ENCODE results near the gene SWI5.
"Not testable (repeated sequence)": the region's sequence is repeated elsewhere in the genome, so short reads cannot be mapped to it uniquely, and the experiment has no call there.

The SWI5 gene

DNA sequence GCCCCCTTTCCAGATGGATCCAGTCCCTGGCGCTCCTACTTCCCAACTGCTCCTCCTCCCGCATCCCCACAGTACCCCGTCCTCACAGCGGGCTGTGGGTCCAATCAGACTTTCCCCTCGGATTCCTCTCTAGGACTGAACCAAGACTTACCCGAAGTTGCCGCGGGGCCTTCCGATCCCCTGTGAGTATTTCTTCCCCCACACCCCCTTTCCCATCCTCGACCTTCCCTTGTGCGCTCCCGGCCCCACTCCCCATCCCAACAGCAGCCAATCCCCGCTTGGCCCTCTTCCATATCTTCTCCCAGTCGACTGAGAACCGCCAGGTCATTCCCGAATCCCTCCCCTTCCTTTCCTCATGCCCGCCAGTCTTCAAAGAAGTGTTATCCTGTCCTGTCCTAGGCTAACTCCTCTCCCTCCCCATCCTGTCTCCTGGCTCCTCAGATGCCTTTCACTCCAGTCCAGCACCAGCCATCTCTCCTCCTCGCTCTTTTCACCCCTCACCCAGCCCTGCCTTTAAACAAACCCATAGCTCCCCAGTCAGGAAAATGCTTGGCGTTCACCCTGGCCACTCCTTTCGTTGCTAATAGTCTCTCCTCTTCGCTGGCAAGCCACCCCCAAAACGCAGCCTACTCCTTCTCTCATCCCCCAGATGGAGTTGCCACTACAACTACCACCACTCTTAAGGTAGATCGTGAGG lies 646 bp downstream of the SWI5 start:
- peak overlapping the region; percentile 86 for H3K9ac ChIP-seq
- no peak for TF ChIP-seq Cebpa-rat (IDR thresholded peaks at IDR 0.05)
- peaks cover 52% of the 10 kb centered on the region for H3K4me1 ChIP-seq
- peaks cover 20% of the 10 kb centered on the region for H3K36me3 ChIP-seq
- peak overlapping the region; percentile 100 for H3K4me2 ChIP-seq
- peak overlapping the region; percentile 79 for H3K27ac ChIP-seq
- peak overlapping the region; percentile 87 for H3K4me3 ChIP-seq
- H4K20me1 ChIP-seq, result peaks cover 14% of the 10 kb centered on the region; the same call in 1 of the 2 replicates
- no peaks in the 10 kb centered on the region for H3K9me3 ChIP-seq
- H3K27me3 ChIP-seq, result no peaks in the 10 kb centered on the region

- H3K4me3 ChIP-seq, result 0 out of 2 replicates have a peak overlapping the region, but pooled peaks have one; percentile 5
- not testable (repeated sequence) for H3K36me3 ChIP-seq, H3K27me3 ChIP-seq, H3K9me3 ChIP-seq, H4K20me1 ChIP-seq
- H3K4me1 ChIP-seq, result peaks cover 52% of the 10 kb centered on the region
- peak overlapping the region; percentile 100 for H3K4me2 ChIP-seq
- H3K9ac ChIP-seq, result peak overlapping the region; percentile 57; the same call in 1 of the 2 replicates
- peak overlapping the region; percentile 69 for H3K27ac ChIP-seq
Observed at GRCh38 chr9:128279088-128280073, 3.3 kb downstream of the SWI5 start.

DNA sequence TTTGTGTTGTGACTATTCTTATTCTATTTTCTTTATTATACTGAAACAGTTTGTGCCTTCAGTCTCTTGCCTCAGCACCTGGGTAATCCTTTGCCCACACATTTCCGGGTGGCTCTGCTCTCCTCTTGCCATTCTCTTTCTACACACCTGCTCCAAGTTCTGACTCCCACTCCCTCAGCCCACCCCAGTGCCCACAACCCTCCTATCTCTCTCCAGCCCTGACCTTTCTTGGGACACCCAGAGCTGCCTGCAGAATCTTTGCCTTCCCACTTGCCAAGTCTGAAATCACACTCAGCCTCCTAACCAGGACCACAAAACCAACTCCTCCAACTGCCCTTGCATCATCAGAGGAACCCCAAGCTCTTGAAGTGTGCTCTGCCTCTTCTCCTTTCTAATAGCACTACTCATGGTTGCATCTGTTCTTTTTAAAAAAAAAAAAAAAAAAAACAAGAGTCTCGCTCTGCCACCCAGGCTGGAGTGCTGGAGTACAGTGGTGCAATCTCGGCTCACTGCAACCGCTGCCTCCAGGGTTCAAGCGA lies 4.1 kb downstream of the SWI5 start:
- H3K9me3 ChIP-seq, result no peaks in the 10 kb centered on the region
- peaks cover 52% of the 10 kb centered on the region for H3K4me1 ChIP-seq
- H3K27ac ChIP-seq, result no peak overlapping the region
- TF ChIP-seq Cebpa-rat (IDR thresholded peaks at IDR 0.05), result no peak
- H3K4me2 ChIP-seq, result peak overlapping the region; percentile 100
- H3K36me3 ChIP-seq, result no peaks in the 10 kb centered on the region
- H4K20me1 ChIP-seq, result peaks cover 2% of the 10 kb centered on the region; the same call in 1 of the 2 replicates
- no peaks in the 10 kb centered on the region for H3K27me3 ChIP-seq
- no peak overlapping the region for H3K9ac ChIP-seq
- no peak overlapping the region for H3K4me3 ChIP-seq

DNA sequence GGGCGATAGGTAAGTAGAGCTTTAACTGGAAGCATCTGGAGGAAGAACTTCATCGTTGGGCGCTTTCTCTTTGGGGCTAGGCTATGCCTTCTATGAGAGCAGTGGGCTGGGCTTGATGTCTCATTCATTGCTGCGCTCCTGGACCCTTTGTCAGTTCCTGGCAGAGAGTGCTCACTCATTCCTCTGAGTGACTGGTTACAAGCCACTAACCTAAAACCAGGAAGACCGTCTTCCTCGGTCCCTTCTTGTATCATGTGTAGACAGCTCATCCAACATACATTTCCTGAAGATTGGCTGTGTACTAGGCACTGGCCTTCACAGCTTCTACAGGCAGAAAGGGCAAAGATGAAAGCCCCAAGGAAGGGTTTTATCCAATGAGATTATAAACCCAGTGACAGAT lies 6.4 kb downstream of the SWI5 start:
- Histone ChIP-seq H3K4me2 (no peak overlapping the region), H3K27me3 (no peaks in the 10 kb centered on the region), H3K36me3 (peaks cover 20% of the 10 kb centered on the region), H3K4me3 (no peak overlapping the region), H3K9me3 (no peaks in the 10 kb centered on the region), H3K27ac (no peak overlapping the region), H4K20me1 (no peaks in the 10 kb centered on the region), H3K4me1 (peaks cover 45% of the 10 kb centered on the region), H3K9ac (no peak overlapping the region)
- TF ChIP-seq Cebpa-rat (IDR thresholded peaks at IDR 0.05), result no peak

DNA sequence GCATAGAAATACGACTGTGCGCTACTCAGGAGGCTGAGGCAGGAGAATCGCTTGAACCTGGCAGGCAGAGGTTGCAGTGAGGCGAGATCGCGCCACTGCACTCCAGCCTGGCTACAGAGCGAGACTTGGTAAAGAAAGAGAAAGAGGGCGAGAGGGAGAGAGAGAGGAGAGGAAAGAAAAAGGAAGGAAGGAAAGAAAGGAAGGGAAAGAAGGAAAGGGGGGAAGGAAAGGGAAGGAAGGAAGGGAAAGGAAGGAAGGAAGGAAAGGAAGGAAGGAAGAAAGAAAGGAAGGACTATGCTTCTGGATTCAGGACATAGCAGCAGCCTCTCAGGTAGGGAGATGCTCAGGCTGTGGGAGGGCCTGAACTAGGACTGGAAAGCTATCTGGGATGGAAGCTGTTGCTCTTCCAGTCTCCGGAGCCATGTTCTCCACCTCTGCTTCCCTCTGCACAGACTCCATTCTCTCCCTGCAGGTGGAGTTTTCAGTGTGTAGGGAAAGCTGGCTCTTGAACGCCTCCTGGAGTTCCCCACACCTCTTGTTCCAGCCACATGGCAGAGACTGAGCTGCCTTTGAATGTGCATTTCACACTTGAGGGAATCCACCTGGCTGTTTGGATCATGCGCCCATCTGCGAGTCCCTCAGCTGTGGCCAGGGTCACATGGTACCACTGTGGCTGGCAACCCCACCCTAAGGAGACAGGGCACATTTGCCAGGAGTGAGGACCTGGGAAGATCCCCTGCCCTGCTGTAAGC lies 9.1 kb downstream of the SWI5 start:
- H3K4me2 ChIP-seq, result peak overlapping the region; percentile 55
- H3K9me3 ChIP-seq, result no peaks in the 10 kb centered on the region
- no peaks in the 10 kb centered on the region for H3K27me3 ChIP-seq
- H3K4me3 ChIP-seq, result no peak overlapping the region
- H3K36me3 ChIP-seq, result peaks cover 33% of the 10 kb centered on the region
- H3K4me1 ChIP-seq, result peaks cover 18% of the 10 kb centered on the region
- no peak for TF ChIP-seq Cebpa-rat (IDR thresholded peaks at IDR 0.05)
- no peaks in the 10 kb centered on the region for H4K20me1 ChIP-seq
- peak overlapping the region; percentile 58 for H3K27ac ChIP-seq
- H3K9ac ChIP-seq, result no peak overlapping the region

DNA sequence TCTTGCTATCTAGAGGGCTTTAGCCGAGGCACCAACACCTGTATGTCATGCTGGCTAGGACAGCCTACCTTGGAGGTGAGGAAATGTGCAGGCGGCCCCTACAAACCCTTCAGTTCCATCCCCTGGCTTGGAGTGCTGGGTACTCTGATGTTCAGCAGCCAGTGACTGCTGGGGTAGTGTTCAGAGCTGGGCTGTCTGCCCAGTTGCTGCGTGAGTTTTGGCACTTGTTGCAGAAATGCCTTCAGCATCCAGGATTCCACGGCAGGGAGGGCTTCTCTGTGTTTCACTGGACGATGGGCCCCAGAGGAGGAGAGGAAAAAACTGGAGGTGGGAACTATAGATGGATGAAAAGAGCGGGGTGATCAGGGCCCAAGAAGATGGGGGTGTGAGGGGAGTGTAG lies 10.4 kb downstream of the SWI5 start:
- no peak for TF ChIP-seq Cebpa-rat (IDR thresholded peaks at IDR 0.05)
- Histone ChIP-seq H3K4me3 (no peak overlapping the region), H4K20me1 (no peaks in the 10 kb centered on the region), H3K4me2 (no peak overlapping the region), H3K36me3 (peaks cover 33% of the 10 kb centered on the region), H3K9ac (no peak overlapping the region), H3K9me3 (no peaks in the 10 kb centered on the region), H3K27me3 (no peaks in the 10 kb centered on the region), H3K27ac (0 out of 2 replicates have a peak overlapping the region, but pooled peaks have one; percentile 22), H3K4me1 (peaks cover 16% of the 10 kb centered on the region)

DNA sequence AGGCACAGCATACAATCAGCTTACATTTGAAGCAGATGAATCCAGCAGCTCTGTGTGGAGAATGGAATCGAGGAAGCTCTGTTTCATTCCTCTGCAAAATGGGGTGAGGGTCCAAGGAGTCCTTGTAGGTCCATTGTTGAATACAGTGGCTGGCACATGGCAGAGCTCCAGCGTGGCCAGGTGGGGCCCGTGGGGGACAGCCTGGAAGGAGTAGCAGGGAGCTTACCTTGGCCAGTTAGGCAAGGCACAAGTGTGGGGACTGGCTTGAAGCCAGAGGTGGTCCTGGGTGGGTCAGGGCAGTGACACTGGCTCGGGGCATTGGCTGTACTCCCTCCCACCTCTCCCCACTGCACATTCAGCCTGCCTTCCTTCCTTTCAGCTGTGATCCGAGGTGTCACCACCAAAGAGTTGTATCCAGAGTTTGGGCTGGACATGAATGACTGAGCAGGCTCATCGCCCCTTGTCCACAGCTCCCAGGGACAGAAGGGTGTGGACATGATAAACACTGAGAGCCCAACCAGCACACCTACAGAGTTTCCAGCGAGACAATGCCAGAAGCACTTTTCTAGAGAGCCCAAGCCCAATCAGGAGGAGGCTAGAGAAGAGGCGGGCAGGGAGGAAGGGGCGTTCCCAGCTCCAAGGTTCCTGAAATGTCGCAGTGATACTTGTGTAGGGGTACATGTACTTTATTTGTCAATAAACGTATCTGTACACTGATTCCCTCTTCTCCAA lies 12.4 kb downstream of the SWI5 start:
- H3K27ac ChIP-seq, result no peak overlapping the region
- H3K36me3 ChIP-seq, result peaks cover 33% of the 10 kb centered on the region
- no peak for TF ChIP-seq Cebpa-rat (IDR thresholded peaks at IDR 0.05)
- H3K4me1 ChIP-seq, result peaks cover 32% of the 10 kb centered on the region
- H3K4me3 ChIP-seq, result no peak overlapping the region
- no peaks in the 10 kb centered on the region for H3K27me3 ChIP-seq
- H3K9ac ChIP-seq, result no peak overlapping the region; the same call in 1 of the 2 replicates
- no peaks in the 10 kb centered on the region for H3K9me3 ChIP-seq
- H3K4me2 ChIP-seq, result no peak overlapping the region
- H4K20me1 ChIP-seq, result no peaks in the 10 kb centered on the region

- Histone ChIP-seq H3K36me3 (peaks cover 17% of the 10 kb centered on the region), H4K20me1 (no peaks in the 10 kb centered on the region), H3K4me1 (peaks cover 33% of the 10 kb centered on the region), H3K4me3 (no peak overlapping the region), H3K9ac (no peak overlapping the region), H3K9me3 (no peaks in the 10 kb centered on the region), H3K27me3 (no peaks in the 10 kb centered on the region), H3K4me2 (peak overlapping the region; percentile 51), H3K27ac (no peak overlapping the region)
- TF ChIP-seq Cebpa-rat (IDR thresholded peaks at IDR 0.05), result no peak
Observed at GRCh38 chr9:128292009-128292408, 15.9 kb downstream of the SWI5 start.

- no peak for TF ChIP-seq Cebpa-rat (IDR thresholded peaks at IDR 0.05)
- peaks cover 33% of the 10 kb centered on the region for H3K4me1 ChIP-seq
- H3K36me3 ChIP-seq, result peaks cover 10% of the 10 kb centered on the region
- no peak overlapping the region for H3K4me3 ChIP-seq
- no peaks in the 10 kb centered on the region for H3K27me3 ChIP-seq
- H3K27ac ChIP-seq, result no peak overlapping the region
- peak overlapping the region; percentile 26; the same call in 1 of the 2 replicates for H3K9ac ChIP-seq
- H3K9me3 ChIP-seq, result no peaks in the 10 kb centered on the region
- H3K4me2 ChIP-seq, result peak overlapping the region; percentile 51
- H4K20me1 ChIP-seq, result no peaks in the 10 kb centered on the region
Observed at GRCh38 chr9:128293091-128293490, 17.0 kb downstream of the SWI5 start.

Measured in BLaER1 (cell line).